Prostate gland (tissue), 2 donors: ENCODE results near the gene ERG. TPM values are rescaled to one million over a fixed set of nuclear protein-coding genes. Genes with fewer than 3 reads are reported as not detected.

ENCODE experiments used
- DNase-seq: peaks from one replicate; pipeline ENCODE4 v3.0.0-alpha.2; 2019; ENCODE audit warnings: low spot score
- H3K27ac ChIP-seq, 2 donors: fragments of 200-600 bp; sonication (generic); 2 replicates each; pipeline ENCODE4 v1.5.1; 2017 to 2019
- H3K27me3 ChIP-seq: fragments of 200-600 bp; sonication (generic); replicated peaks from 2 replicates; pipeline ENCODE4 v1.5.1; 2019; ENCODE audit not compliant: insufficient read depth
- H3K36me3 ChIP-seq, 2 donors: fragments of 200-600 bp; sonication (generic); 1 replicate in 1 of 2; 2 replicates in 1 of 2; pipeline versions ENCODE4 v1.5.1 to v1.8.1; 2017 to 2019
- H3K4me1 ChIP-seq: fragments of 200-600 bp; sonication (generic); replicated peaks from 2 replicates; pipeline ENCODE4 v1.5.1; 2019
- H3K4me3 ChIP-seq, 2 donors: fragments of 200-600 bp; sonication (generic); 2 replicates each; pipeline ENCODE4 v1.5.1; 2017 to 2019
- H3K9me3 ChIP-seq: fragments of 200-600 bp; sonication (generic); 2 replicates; pipeline ENCODE4 v1.5.1; 2017
- CTCF ChIP-seq, 4 experiments: fragments of 200-600 bp in 2 of 4; fragments of 450-650 bp in 2 of 4; sonication (generic) in 2 of 4; IDR thresholded peaks; 1 replicate in 3 of 4; 2 replicates in 1 of 4; pipeline ENCODE4 v1.5.1; 2016 to 2019; ENCODE audit warnings: antibody characterized with exemption in 4 of 4, mild to moderate bottlenecking in 2 of 4, moderate library complexity in 2 of 4
- POLR2A ChIP-seq: fragments of 450-650 bp; IDR thresholded peaks from one replicate; pipeline ENCODE4 v1.6.1; 2016; ENCODE audit warnings: antibody characterized with exemption, mild to moderate bottlenecking
- POLR2AphosphoS5 ChIP-seq: sonication (generic); formaldehyde crosslinking; IDR thresholded peaks from one replicate; pipeline ENCODE4 v1.6.1; 2017; ENCODE audit warnings: antibody characterized with exemption
- WGBS: methylation state at CpG from one replicate; pipeline ENCODE4 v1.1.5; 2018; 5-methylcytosine and 5-hydroxymethylcytosine counted together
- intact Hi-C: fragments of 100-400 bp; cut with DNase I; formaldehyde crosslinking; loops from one replicate; pipeline ENCODE4 v1.14.2; 2022
- total RNA-seq, 2 donors: library from RNA; depleted of rRNA; stranded (reverse); fragments of >200 nt; gene quantifications; one replicate each; pipeline ENCODE4 v1.1.0, GENCODE V29; 2016

The ERG gene
- total RNA-seq, 2 donors from 2014 or later, result 2.6 to 11.2 TPM

DNA sequence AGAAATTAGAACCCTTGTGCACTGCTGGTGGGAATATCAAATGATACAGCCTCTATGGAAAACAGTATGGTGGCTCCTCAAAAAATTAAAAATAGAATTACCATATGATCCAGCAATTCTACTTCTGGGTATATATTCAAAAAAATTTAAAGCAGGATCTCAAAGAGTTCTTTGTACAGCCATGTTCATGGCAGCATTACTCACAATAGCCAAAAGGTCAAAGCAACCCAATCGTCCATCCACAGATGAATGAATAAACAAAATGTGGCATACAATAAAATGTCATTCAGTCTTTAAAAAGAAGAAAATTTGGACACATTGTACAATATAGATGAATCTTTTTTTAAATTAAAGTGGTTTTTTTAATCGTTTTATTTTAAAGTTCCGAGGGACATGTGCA lies 36.3 kb upstream of the ERG start:
- TF ChIP-seq POLR2A (no peak), CTCF (IDR thresholded peaks at IDR 0.05) (no peak), POLR2AphosphoS5 (no peak)
- Histone ChIP-seq H3K27ac (no peak overlapping the region), H3K36me3 (no peaks in the 10 kb centered on the region), H3K4me1 (no peaks in the 10 kb centered on the region), H3K27me3 (no peaks in the 10 kb centered on the region), H3K4me3 (no peak overlapping the region), H3K9me3 (no peaks in the 10 kb centered on the region)
- WGBS, result 86% methylated on average over 3 of the region's 3 CpGs
- no peak for DNase-seq
- intact Hi-C loops, result no loop called here

- TF ChIP-seq POLR2A (no peak), POLR2AphosphoS5 (no peak), CTCF (IDR thresholded peaks at IDR 0.05) (no peak)
- DNase-seq, result no peak
- intact Hi-C loops, result no loop called here
- Histone ChIP-seq H3K36me3 (no peaks in the 10 kb centered on the region), H3K9me3 (no peaks in the 10 kb centered on the region), H3K27ac (no peak overlapping the region), H3K27me3 (no peaks in the 10 kb centered on the region), H3K4me3 (no peak overlapping the region), H3K4me1 (no peaks in the 10 kb centered on the region)
- 74% methylated on average over 2 of the region's 2 CpGs for WGBS
These were observed 35.6 kb upstream of the ERG start for GRCh38 chr21:38533887-38534286.

DNA sequence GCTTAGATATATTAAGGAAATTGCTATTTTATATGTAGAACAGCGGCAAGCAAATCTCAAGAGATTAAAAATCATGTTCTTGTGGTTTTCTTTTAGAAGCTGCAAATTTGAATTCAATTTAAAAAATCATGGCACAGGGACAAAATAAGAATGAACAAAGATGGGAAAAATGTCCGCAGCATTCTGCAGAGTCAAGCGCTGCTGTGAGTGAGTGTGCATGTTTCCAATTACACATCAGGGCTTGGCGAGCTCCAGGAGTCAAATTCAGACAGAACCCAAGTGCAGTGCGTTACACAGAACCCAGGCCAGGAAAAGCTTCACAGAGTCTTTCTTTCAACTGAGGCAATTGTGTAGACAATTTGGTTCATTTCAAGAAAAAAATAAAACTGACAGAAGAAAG lies 33.3 kb upstream of the ERG start:
- no peak for DNase-seq
- H3K27ac ChIP-seq, result no peak overlapping the region

DNA sequence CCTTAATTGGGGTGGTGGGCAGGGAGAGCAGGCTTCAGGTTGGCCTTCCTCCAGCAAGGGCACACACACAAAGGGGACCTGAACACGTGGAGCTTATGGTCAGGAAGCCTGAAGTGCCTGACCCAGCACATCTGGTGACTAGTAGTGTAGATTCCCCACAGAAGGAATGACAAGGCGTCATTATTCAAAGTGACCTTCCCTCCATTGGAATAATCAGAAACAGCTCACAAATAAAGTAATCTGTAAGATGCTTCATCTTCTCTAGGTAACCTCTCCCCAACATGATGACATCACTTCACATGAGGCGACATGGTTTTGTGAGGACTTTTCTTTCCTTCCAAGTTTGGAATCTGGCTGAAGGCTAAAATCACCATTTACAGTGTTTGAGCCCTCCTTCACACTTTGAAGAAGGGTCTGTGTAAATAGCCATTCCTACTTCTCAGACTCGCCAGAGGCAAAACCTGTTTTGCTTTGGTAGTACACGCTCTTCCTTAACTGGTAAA lies 32.8 kb upstream of the ERG start:
- Histone ChIP-seq H3K36me3 (no peaks in the 10 kb centered on the region), H3K9me3 (no peaks in the 10 kb centered on the region), H3K4me3 (no peak overlapping the region), H3K27ac (no peak overlapping the region), H3K27me3 (no peaks in the 10 kb centered on the region), H3K4me1 (no peaks in the 10 kb centered on the region)
- intact Hi-C loops, result no loop called here
- no peak for DNase-seq
- whole genome bisulfite sequencing, result 49% methylated on average over 5 of the region's 5 CpGs
- TF ChIP-seq POLR2A, result no peak
- TF ChIP-seq POLR2AphosphoS5, result no peak
- no peak for TF ChIP-seq CTCF (IDR thresholded peaks at IDR 0.05)

More for the DNA sequence above, 33.3 kb upstream of the ERG start:
- TF ChIP-seq CTCF (IDR thresholded peaks at IDR 0.05) (no peak), POLR2AphosphoS5 (no peak), POLR2A (no peak)
- intact Hi-C loops, result no loop called here
- H3K27me3 ChIP-seq, result no peaks in the 10 kb centered on the region
- no peak overlapping the region for H3K4me3 ChIP-seq
- no peaks in the 10 kb centered on the region for H3K36me3 ChIP-seq
- no peaks in the 10 kb centered on the region for H3K4me1 ChIP-seq
- no peaks in the 10 kb centered on the region for H3K9me3 ChIP-seq
- WGBS, result 16% methylated on average over 5 of the region's 5 CpGs

GRCh38 chr21:38527737-38528136 lies 29.5 kb upstream of the ERG start:
- 89% methylated on average over 8 of the region's 8 CpGs for WGBS
- no peak for DNase-seq
- intact Hi-C loops, result no loop called here
- Histone ChIP-seq H3K36me3 (no peaks in the 10 kb centered on the region), H3K4me1 (no peaks in the 10 kb centered on the region), H3K9me3 (no peaks in the 10 kb centered on the region), H3K27me3 (no peaks in the 10 kb centered on the region), H3K27ac (no peak overlapping the region), H3K4me3 (no peak overlapping the region)
- no peak for TF ChIP-seq POLR2A
- no peak for TF ChIP-seq POLR2AphosphoS5
- TF ChIP-seq CTCF (IDR thresholded peaks at IDR 0.05), result no peak
